GM19043 (cell line): ENCODE measurements around the gene MAP3K14.

Source experiments
- ATAC-seq: cut with Tn5 transposase; IDR thresholded peaks from one replicate; pipeline ENCODE4 v1.9.1; 2021; ENCODE audit warnings: low read depth; ENCODE audit not compliant: unreplicated experiment

The MAP3K14 gene

GRCh38 chr17:45225964-45226530 lies 90.8 kb downstream of the MAP3K14 start:
- peak; percentile 34 for ATAC-seq

GRCh38 chr17:45225051-45225700 lies 91.6 kb downstream of the MAP3K14 start:
- no peak for ATAC-seq

- no peak for ATAC-seq
Observed at GRCh38 chr17:45224671-45225050, 92.2 kb downstream of the MAP3K14 start.

GRCh38 chr17:45223539-45224528 lies 93.0 kb downstream of the MAP3K14 start:
- no peak for ATAC-seq

GRCh38 chr17:45222996-45223538 lies 93.8 kb downstream of the MAP3K14 start:
- no peak for ATAC-seq

GRCh38 chr17:45222289-45222995 lies 94.4 kb downstream of the MAP3K14 start:
- ATAC-seq = no peak

- ATAC-seq = no peak
Observed at GRCh38 chr17:45222014-45222288, 94.9 kb downstream of the MAP3K14 start.

- ATAC-seq = no peak
Observed at GRCh38 chr17:45221081-45222013, 95.5 kb downstream of the MAP3K14 start, which contains the start of gene FMNL1. TSS of gene FMNL1 (plus strand) at chr17:45221885. CDS start at chr17:45222125, 240 bp downstream.

GRCh38 chr17:45220079-45220478 lies 96.7 kb downstream of the MAP3K14 start:
- no peak for ATAC-seq

- no peak for ATAC-seq
Observed at GRCh38 chr17:45218895-45219661, 97.7 kb downstream of the MAP3K14 start.
